DOHH2 (cell line): Measurements from ENCODE around the gene ALOX15B.
"Not testable (repeated sequence)": the region's sequence is repeated elsewhere in the genome, so short reads cannot be mapped to it uniquely, and the experiment has no call there.

Source experiments
- EZH2phosphoT487 ChIP-seq: fragments of 200-600 bp; sonication (generic); IDR thresholded peaks from 2 replicates; pipeline ENCODE4 v1.6.1; 2017; ENCODE audit warnings: borderline replicate concordance, mild to moderate bottlenecking, antibody characterized with exemption, low read length, moderate library complexity, mixed read lengths
- TF ChIP-seq, protein P1 (sequence below): fragments of 200-600 bp; sonication (generic); IDR thresholded peaks from one replicate; pipeline ENCODE4 v1.5.1; 2014; ENCODE audit warnings: antibody characterized with exemption, mild to moderate bottlenecking, low read depth, low read length; ENCODE audit not compliant: poor library complexity, severe bottlenecking

DNA sequence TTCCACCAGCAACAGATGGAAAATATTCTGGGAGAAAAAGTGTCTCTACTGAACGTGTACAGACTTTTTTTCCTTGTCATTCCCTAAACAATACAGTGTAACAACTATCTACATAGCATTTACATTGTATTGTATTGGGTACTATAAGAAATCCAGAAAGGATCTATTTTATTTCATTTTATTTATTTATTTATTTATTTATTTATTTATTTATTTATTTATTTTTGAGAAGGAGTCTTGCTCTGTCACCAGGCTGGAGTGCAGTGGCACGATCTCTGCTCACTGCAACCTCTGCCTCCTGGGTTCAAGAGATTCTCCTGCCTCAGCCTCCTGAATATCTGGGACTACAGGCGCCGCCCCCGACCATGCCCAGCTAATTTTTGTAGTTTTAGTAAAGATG is 39.1 kb downstream of the ALOX15B start:
- TF ChIP-seq, protein P1, sequence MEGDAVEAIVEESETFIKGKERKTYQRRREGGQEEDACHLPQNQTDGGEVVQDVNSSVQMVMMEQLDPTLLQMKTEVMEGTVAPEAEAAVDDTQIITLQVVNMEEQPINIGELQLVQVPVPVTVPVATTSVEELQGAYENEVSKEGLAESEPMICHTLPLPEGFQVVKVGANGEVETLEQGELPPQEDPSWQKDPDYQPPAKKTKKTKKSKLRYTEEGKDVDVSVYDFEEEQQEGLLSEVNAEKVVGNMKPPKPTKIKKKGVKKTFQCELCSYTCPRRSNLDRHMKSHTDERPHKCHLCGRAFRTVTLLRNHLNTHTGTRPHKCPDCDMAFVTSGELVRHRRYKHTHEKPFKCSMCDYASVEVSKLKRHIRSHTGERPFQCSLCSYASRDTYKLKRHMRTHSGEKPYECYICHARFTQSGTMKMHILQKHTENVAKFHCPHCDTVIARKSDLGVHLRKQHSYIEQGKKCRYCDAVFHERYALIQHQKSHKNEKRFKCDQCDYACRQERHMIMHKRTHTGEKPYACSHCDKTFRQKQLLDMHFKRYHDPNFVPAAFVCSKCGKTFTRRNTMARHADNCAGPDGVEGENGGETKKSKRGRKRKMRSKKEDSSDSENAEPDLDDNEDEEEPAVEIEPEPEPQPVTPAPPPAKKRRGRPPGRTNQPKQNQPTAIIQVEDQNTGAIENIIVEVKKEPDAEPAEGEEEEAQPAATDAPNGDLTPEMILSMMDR = not testable (repeated sequence)
- not testable (repeated sequence) for TF ChIP-seq EZH2phosphoT487
